ENCODE results near the gene MS4A6E.

GRCh38 chr11:60305906-60306619 is 21.0 kb upstream of the MS4A6E start:
- TF ChIP-seq CTCF (IDR thresholded peaks at IDR 0.05 in 2 of 3, conservative IDR thresholded peaks at IDR 0.05 in 1 of 3; ENCODE audit: borderline replicate concordance in 1 of 3, insufficient read depth in 1 of 3, low read depth in 2 of 3, low read length in 2 of 3) (no peak), EZH2 (IDR thresholded peaks at IDR 0.05) (no peak), POLR2A (IDR thresholded peaks at IDR 0.05; ENCODE audit: borderline replicate concordance, extremely low read depth, insufficient read depth, insufficient read length) (no peak), REST (IDR thresholded peaks at IDR 0.05; ENCODE audit: low read depth) (no peak), POLR2AphosphoS5 (IDR thresholded peaks at IDR 0.05; ENCODE audit: low read depth, low read length) (no peak), ZBTB33 (IDR thresholded peaks at IDR 0.05; ENCODE audit: extremely low read depth, insufficient replicate concordance, low read length) (no peak), SRF (IDR thresholded peaks at IDR 0.05; ENCODE audit: low read depth) (no peak), MAX (IDR thresholded peaks at IDR 0.05) (no peak), EZH2phosphoT487 (IDR thresholded peaks at IDR 0.05; ENCODE audit: borderline replicate concordance) (no peak), SP1 (IDR thresholded peaks at IDR 0.05; ENCODE audit: low read depth) (no peak), YY1 (IDR thresholded peaks at IDR 0.05; ENCODE audit: extremely low read depth, insufficient replicate concordance, low read depth, low read length) (no peak), ATF3 (IDR thresholded peaks at IDR 0.05) (no peak)

Measured in HCT116 (cell line).